Measurements from ENCODE around the gene ARSJ. TPM values are rescaled to one million over a fixed set of nuclear protein-coding genes. Genes with fewer than 3 reads are reported as not detected.
A peak's percentile ranks its signal among the peaks of the same experiment; 100 is the strongest.

ARSJ gene
- total RNA-seq, 1 experiment from 2014 or later: 16.4 TPM

DNA sequence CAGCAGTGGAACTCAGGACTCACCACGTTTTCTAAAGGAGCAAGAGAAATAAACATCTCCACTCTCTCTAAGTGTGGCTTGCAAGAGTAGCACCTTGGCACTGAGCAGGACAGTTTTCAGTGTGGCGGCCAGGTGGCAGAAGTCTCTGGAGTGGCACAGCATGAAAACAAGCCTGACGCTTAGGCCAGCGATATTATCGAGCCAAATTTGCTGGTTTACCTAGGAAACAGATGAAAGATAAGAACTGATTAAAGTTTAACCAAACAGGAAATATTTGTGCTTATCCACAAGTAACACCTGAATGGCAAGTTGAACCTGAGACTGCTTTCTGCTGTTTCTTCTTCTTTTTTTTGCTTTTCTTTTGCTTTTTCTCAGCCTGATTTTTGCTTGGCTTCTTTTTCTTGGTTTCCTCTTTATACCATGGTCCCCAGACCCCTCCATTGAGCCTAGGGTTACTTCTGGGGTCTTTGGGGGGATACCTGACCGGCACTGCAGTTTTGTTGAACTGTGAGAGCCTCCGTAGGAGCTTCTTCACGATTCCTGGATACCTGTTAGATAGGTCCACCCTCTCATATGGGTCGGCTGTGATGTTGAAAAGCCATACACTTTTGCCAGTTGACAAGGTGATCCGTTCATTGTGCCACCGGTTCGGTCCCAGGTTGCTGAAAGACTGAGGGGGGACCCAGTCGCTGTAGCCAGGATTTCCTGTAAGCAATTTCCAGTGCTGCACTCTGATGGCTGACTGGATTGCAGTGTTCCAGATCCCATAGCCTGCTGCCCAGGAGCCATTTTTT, 77.3 kb downstream of the ARSJ start:
- H3K27ac ChIP-seq (ENCODE audit: low read length): no peak overlapping the region
- TF ChIP-seq EZH2 (IDR thresholded peaks at IDR 0.05; ENCODE audit: low read length, unreplicated experiment): no peak
- no peak for TF ChIP-seq EZH2phosphoT487 (IDR thresholded peaks at IDR 0.05; ENCODE audit: borderline replicate concordance, low read length)
- TF ChIP-seq, protein P1, sequence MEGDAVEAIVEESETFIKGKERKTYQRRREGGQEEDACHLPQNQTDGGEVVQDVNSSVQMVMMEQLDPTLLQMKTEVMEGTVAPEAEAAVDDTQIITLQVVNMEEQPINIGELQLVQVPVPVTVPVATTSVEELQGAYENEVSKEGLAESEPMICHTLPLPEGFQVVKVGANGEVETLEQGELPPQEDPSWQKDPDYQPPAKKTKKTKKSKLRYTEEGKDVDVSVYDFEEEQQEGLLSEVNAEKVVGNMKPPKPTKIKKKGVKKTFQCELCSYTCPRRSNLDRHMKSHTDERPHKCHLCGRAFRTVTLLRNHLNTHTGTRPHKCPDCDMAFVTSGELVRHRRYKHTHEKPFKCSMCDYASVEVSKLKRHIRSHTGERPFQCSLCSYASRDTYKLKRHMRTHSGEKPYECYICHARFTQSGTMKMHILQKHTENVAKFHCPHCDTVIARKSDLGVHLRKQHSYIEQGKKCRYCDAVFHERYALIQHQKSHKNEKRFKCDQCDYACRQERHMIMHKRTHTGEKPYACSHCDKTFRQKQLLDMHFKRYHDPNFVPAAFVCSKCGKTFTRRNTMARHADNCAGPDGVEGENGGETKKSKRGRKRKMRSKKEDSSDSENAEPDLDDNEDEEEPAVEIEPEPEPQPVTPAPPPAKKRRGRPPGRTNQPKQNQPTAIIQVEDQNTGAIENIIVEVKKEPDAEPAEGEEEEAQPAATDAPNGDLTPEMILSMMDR (conservative IDR thresholded peaks at IDR 0.05; ENCODE audit: low read depth, low read length): no peak
- H3K79me2 ChIP-seq (ENCODE audit: low read length): no peaks in the 10 kb centered on the region
- no peaks in the 10 kb centered on the region for H3K9me3 ChIP-seq (ENCODE audit: low read length)
- peak; percentile 23 for DNase-seq
- ChIA-PET CTCF (no interaction called here), POLR2A (ENCODE audit: unreplicated experiment) (no interaction called here)
- ATAC-seq: no peak
- intact Hi-C loops (cut with micrococcal nuclease): loop anchor here (10.0 kb wide), 1 partner anchor 607 kb away; no protein-coding TSS in a partner anchor
- H3F3A ChIP-seq (ENCODE audit: low read length, unreplicated experiment): no peaks in the 10 kb centered on the region
- no peak overlapping the region for H2AFZ ChIP-seq (ENCODE audit: low read length)
- H3K9ac ChIP-seq (ENCODE audit: low read length): no peak overlapping the region
- no peak overlapping the region for H3K4me2 ChIP-seq (ENCODE audit: low read length)
- no peaks in the 10 kb centered on the region for H3K4me1 ChIP-seq (ENCODE audit: insufficient read depth, low read length)
- peaks cover 3% of the 10 kb centered on the region; the same call in 1 of the 2 replicates for H3K36me3 ChIP-seq (ENCODE audit: low read depth, low read length)
- H3K27me3 ChIP-seq (ENCODE audit: low read length): no peaks in the 10 kb centered on the region
- no peaks in the 10 kb centered on the region for H3K9me2 ChIP-seq (replicated peaks; ENCODE audit: low read length)
- no peaks in the 10 kb centered on the region for H4K20me1 ChIP-seq (ENCODE audit: low read length)
- BruUV-seq (replicated peaks): TSS peak; percentile 18
- no peak overlapping the region for H3K4me3 ChIP-seq (ENCODE audit: low read length)

GRCh38 chr4:113899271-113900070, 80.0 kb downstream of the ARSJ start:
- Histone ChIP-seq H4K20me1 (ENCODE audit: low read length) (no peaks in the 10 kb centered on the region), H3K79me2 (ENCODE audit: low read length) (no peaks in the 10 kb centered on the region), H3K36me3 (ENCODE audit: low read depth, low read length) (peaks cover 3% of the 10 kb centered on the region; the same call in 1 of the 2 replicates), H3K9ac (ENCODE audit: low read length) (no peak overlapping the region), H3F3A (ENCODE audit: low read length, unreplicated experiment) (no peaks in the 10 kb centered on the region), H3K4me2 (ENCODE audit: low read length) (no peak overlapping the region), H2AFZ (ENCODE audit: low read length) (no peak overlapping the region), H3K4me3 (ENCODE audit: low read length) (no peak overlapping the region), H3K27ac (ENCODE audit: low read length) (no peak overlapping the region), H3K27me3 (ENCODE audit: low read length) (no peaks in the 10 kb centered on the region), H3K9me3 (ENCODE audit: low read length) (no peaks in the 10 kb centered on the region), H3K4me1 (ENCODE audit: insufficient read depth, low read length) (no peaks in the 10 kb centered on the region), H3K9me2 (replicated peaks; ENCODE audit: low read length) (no peaks in the 10 kb centered on the region)
- no TSS peak for BruUV-seq (replicated peaks)
- no peak for ATAC-seq
- DNase-seq: no peak
- POLR2A ChIA-PET (ENCODE audit: unreplicated experiment): no interaction called here
- TF ChIP-seq, protein P1 (conservative IDR thresholded peaks at IDR 0.05; ENCODE audit: low read depth, low read length): no peak
- no peak for TF ChIP-seq EZH2 (IDR thresholded peaks at IDR 0.05; ENCODE audit: low read length, unreplicated experiment)
- no peak for TF ChIP-seq EZH2phosphoT487 (IDR thresholded peaks at IDR 0.05; ENCODE audit: borderline replicate concordance, low read length)
- intact Hi-C loops (cut with micrococcal nuclease): loop anchor here (10.0 kb wide), 1 partner anchor 605 kb away; no protein-coding TSS in a partner anchor
- CTCF ChIA-PET: no interaction called here
